HG03432 (cell line): ENCODE data around the gene PEAR1.

Experiments
- ATAC-seq: cut with Tn5 transposase; IDR thresholded peaks from one replicate; pipeline ENCODE4 v1.9.1; 2021; ENCODE audit warnings: mild to moderate bottlenecking, moderate library complexity; ENCODE audit not compliant: unreplicated experiment

The PEAR1 gene

GRCh38 chr1:156899956-156900718, 6.6 kb downstream of the PEAR1 start:
- no peak for ATAC-seq

GRCh38 chr1:156900896-156901589, 7.5 kb downstream of the PEAR1 start:
- no peak for ATAC-seq

- ATAC-seq, result no peak
These were observed 8.0 kb downstream of the PEAR1 start for GRCh38 chr1:156901590-156901900.

- no peak for ATAC-seq
These were observed 8.7 kb downstream of the PEAR1 start for GRCh38 chr1:156901966-156902915.

GRCh38 chr1:156903328-156904091, 10.0 kb downstream of the PEAR1 start:
- no peak for ATAC-seq

- ATAC-seq, result no peak
These were observed 10.9 kb downstream of the PEAR1 start for GRCh38 chr1:156904187-156904959.

GRCh38 chr1:156905176-156905575, 11.7 kb downstream of the PEAR1 start:
- no peak for ATAC-seq

GRCh38 chr1:156905651-156906050, 12.1 kb downstream of the PEAR1 start:
- no peak for ATAC-seq

- ATAC-seq, result no peak
These were observed 12.8 kb downstream of the PEAR1 start for GRCh38 chr1:156906206-156906906.

GRCh38 chr1:156908541-156908940, 15.0 kb downstream of the PEAR1 start:
- ATAC-seq, result no peak

GRCh38 chr1:156908955-156909354, 15.4 kb downstream of the PEAR1 start:
- ATAC-seq, result no peak

- ATAC-seq, result no peak
These were observed 16.2 kb downstream of the PEAR1 start for GRCh38 chr1:156909671-156910070.

GRCh38 chr1:156910309-156910782, 16.8 kb downstream of the PEAR1 start:
- no peak for ATAC-seq

- ATAC-seq, result no peak
These were observed 18.2 kb downstream of the PEAR1 start for GRCh38 chr1:156911577-156912298.

- no peak for ATAC-seq
These were observed 18.8 kb downstream of the PEAR1 start for GRCh38 chr1:156912310-156912709.

- no peak for ATAC-seq
These were observed 19.6 kb downstream of the PEAR1 start for GRCh38 chr1:156912861-156913808.

GRCh38 chr1:156913809-156914387, 20.4 kb downstream of the PEAR1 start:
- ATAC-seq, result no peak
